ENCODE data around the gene ITPR1.
A peak's percentile ranks its signal among the peaks of the same experiment; 100 is the strongest.

The ITPR1 gene

GRCh38 chr3:4726549-4726948, 233.4 kb downstream of the ITPR1 start:
- DNase-seq, result no peak

- DNase-seq, result no peak
Measured at GRCh38 chr3:4729061-4729973, 236.2 kb downstream of the ITPR1 start.

- no peak for DNase-seq
Measured at GRCh38 chr3:4730719-4731118, 237.6 kb downstream of the ITPR1 start.

DNA sequence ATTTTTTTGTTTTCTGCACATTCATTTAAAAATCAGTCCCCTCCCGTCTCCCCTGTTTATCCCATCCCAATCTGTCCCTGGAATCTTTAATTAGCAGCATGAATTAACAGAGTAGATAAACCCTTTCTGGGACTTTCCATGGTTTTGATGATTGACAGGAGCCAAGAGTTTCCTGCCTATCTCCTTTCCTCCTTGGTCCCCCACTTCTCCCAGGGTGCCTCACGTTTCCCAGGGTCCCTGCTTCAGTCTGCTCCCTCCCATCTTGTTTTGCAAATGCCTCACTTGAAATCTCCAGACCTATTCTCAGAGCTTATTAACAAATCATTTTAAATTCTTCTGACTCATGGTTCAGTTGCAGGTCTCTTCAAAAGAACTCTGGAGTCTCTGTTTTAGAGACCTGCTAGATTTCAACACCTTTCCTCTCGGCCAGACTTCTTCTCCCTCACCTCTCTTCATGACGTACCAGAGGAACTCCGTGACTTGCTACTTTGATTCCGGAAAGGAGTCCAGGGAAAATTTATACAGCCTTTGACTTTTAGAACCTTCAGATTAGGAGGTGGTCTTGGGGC, 238.5 kb downstream of the ITPR1 start:
- no peak for DNase-seq

- DNase-seq, result no peak
Measured at GRCh38 chr3:4732925-4733324, 239.8 kb downstream of the ITPR1 start.

DNA sequence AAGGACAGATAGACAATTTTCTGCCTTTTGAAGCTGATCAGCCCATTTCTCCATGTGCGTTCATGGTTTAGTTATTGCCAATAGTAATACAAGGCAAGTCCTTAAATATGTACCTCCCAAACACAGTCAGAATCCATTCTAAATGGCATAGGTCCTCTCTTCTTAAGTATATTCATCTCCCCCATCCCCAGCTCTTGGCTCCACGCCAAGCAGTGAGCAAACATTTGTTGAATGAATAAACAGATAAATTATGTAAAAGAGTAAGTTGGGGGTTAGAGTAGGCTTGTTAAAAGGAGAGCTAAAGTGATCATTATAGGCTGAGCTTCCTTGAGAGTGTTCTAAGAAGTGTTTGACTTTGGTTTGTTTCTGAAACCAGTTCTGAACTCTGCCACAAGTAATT, 241.3 kb downstream of the ITPR1 start:
- no peak for DNase-seq

- DNase-seq, result no peak
Measured at GRCh38 chr3:4735243-4735642, 242.1 kb downstream of the ITPR1 start.

GRCh38 chr3:4736284-4736861, 243.2 kb downstream of the ITPR1 start:
- DNase-seq, result no peak

DNA sequence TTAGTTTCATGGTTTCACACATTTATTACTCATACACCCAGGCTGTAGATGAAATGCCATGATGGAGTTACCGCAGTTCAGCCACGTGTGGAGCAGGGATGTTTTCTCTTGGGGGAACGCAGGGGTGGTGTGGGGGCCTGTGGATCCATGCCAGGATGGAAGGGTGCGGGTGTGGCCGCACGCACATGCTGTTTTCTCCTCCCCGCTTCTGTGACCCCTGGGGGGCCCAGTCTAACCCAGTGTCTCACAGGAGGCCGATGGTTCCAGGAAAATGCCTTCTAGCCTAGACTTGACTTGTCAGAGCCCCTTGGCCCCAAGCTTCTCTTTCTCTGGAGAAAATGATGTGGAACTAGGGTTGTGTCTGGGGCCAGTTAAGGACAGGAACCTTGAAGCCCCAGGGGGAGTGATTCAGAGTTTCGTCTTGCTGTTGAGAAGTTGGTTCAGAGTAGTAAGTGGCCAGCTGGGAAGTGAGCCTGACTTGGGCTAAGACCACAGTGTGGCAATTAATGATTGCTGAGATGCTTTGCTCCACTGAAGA, 245.7 kb downstream of the ITPR1 start:
- no peak for DNase-seq

DNA sequence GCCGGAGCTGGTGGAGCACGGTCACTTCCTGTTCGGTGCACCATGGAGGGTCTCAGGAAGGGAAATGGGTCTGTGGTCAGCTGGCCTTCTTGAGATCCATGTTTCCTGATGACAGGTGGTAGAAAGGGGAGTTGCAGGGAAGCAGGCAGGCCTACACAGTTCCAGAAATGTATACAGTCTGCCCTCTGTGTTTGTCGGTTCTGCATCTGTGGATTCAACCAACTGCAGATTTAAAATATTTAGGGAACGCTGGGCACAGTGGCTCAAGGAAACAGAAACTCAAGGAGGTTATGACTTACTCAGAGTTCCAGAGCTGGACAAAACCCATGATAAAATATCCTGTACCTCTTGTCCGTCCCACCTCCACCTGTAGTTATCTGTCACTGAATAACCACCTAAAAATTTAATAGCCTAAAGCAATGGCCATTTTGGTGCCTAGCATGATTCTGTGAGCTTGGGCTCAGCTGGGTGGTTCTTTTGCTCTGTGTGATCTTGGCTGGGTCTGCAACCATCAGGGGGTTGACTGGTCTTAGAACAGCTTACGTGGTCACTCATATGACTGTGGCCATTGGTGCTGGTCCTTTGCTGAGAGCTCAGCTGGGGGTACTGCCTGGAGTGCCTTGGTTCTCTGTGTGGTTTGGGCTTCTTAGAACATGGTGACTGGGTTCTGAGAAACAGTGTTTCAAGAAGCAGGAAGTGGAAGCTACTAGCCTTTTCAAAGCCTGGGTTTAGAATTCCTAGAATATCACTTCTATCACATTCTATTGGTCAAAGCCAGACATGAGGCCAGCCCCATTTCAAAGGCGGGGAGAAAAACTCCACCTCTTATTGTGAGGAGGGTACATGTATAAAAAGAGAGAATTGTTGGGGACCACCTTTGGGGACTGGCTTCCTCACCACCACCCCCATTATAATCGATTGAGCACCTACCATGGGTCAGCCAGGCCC, 246.4 kb downstream of the ITPR1 start:
- DNase-seq, result no peak

DNA sequence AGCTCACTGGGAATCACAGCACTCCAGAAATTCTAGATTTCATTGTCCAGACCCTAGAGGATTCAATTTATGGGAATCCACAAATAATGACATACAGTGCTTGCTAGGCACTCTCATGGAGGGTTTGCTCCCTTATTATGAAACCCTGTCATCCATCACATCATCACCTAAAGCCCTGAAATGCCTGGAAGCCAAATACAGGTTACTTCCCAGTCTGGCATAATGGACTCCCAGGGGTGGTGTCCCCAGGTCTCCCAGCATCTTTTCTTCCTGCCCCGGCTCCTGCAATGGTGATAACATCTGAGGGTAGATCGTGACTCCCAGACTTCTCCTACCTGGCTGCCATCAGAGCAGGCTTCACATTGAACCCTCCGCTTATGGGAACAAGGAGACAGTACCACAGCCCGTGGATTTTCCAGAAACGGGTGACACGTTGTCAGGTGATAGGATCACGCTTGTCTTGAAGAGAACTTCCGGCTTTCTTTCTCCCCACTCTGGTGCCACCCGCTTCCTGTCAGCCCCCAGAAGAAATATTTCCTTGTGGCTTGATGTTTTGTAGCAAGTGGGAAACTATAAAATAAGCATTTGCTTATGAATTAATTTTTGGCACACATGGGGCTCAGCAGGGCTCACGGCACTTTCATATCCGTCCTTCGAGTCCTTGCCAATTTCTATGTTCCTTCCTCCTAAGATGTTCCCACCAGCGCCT, 247.4 kb downstream of the ITPR1 start:
- DNase-seq, result no peak

DNA sequence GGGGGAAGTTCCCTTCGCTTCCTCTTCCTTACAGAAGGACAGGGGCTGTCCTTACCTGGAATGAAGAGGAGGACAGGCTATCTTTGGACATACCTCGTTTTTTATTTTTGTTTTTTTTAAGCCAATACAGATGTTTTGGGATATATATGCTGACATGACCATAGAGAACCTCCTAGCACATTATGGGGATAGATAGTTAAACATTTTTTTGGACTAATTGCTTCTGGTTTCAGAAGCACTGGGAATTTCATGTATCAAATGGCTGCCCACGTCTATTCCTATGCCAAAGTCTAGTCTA, 247.9 kb downstream of the ITPR1 start:
- DNase-seq, result no peak

- peak; percentile 32 for DNase-seq
Measured at GRCh38 chr3:4741404-4742307, 248.5 kb downstream of the ITPR1 start.

DNA sequence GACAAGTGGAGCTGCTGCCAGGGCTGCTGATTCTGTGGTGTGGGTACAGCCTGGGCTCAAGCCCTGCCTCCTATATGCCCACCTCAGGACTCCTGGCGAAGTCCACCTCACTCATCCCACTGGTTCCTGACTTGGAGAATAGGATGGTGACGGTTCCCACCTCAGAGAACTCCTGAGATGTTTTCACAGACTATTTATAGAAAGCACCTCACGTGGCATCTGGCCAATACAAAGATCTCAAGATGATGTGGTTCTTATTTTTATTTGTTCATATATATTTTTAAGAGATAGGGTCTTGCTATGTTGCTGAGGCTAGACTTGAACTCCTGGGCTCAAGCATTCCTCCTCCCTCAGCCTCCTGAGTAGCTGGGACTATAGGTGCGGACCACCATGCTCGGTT, 249.2 kb downstream of the ITPR1 start:
- no peak for DNase-seq

DNA sequence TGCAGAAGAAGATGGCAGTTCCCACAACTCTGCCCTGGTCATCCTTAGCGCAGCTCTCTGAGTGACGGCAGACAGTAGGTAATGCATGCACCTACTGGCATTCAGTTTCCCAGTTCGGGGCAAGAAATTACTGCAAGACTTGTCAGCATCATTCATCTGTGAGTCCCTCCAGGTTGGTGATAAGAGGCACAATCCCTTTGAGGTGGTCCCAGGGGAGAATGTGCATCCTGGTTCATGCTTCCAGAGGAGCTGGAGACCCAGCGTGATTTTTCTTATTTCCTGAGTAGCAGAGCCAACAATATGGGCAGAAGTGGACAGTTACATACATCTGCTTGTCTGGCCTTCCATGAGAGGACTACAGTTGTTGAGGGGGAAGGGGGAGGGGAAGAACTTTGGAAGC, 250.2 kb downstream of the ITPR1 start:
- no peak for DNase-seq

DNA sequence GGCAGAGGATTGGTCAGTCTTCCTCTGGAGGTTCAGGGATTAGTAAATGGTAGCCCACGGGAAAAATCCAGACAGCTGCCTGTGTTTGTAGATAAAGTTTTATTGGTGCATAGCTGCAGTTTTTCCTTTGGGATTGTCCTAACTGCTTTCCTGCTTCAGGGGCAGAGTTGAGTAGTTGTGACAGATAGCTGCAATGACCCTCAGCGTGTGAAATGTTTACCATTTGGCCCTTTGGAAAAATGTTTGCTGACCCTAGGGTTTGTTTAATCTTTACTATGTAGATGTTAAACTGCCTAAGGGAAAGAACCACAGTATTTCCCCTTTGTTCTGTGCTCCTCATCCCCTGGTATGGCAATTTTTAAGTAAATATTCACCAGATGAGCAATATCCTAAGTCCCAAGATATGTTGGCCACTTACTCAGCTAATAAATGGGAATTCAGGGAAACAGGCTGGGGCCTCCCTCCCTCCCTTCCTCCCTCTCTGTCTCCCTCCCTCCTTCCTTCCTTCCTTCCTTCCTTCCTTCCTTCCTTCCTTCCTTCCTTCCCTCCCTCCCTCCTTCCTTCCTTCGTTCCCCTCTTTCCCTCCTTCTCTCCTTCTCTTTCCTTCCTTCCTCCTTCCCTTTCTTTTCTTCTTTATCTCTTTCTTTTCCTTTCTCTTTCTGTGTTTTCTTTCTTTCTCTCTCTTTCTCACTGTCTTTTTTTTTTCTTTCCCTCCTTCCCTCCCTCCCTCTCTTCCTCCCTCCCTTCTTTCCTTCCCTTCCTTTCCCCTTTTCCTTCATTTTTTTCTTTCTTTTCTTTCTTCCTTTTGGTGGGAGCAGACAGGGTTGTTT, 251.5 kb downstream of the ITPR1 start:
- no peak for DNase-seq

DNA sequence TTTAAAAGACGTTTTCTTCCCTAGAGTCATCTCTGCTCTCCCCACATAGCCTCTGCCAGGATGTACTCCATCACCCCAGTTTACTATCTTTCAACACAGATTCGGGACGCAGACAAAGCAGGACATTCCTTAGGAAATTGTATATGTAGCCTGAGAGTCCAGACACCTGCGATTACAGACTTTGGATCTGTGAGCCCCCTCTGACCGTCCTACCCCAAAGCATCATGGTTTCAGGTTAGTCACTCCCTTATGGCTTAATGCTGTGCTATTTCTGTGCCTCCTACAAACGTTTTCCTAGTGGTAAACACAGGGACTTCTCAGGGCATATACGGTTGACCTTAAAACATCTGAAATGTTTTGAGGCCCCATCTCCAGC, 252.1 kb downstream of the ITPR1 start:
- no peak for DNase-seq

- DNase-seq, result no peak
Measured at GRCh38 chr3:4746241-4746958, 253.3 kb downstream of the ITPR1 start.

GRCh38 chr3:4748127-4748526, 255.0 kb downstream of the ITPR1 start:
- no peak for DNase-seq

Data from stimulated activated CD4-positive, alpha-beta T cell treated with anti-CD3 and anti-CD28 coated beads, Interleukin-15, amount 100 ng/mL, for 24 hours (primary cell).